ENCODE results near the gene CFAP90. TPM values are rescaled to one million over a fixed set of nuclear protein-coding genes. Genes with fewer than 3 reads are reported as not detected.

The CFAP90 gene
- total RNA-seq, 1 experiment from 2014 or later: not detected

DNA sequence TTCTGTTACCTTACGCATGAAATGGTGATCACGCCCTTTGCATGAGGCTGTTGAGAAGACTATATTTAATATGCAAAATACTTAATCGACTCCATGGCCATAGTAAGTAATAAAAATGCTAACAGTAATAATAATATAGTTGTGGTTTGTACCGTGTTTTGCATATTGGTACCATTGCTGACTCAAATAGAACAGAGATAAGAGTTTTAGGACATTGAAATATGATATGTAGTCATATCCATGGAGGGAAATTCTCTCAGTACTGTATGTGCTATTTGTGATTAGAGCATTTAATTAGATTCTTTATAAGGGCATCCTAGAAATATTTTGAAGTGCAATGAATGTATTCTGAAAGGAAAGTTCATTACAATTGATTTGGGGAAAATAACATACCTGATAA, 41.9 kb downstream of the CFAP90 start:
- RAD21 ChIA-PET (ENCODE audit: low non-redundant PET in 1 of 2, low total read pairs in 2 of 2, uncharacterized antibody in 2 of 2, unreplicated experiment in 2 of 2): no interaction called here
- H3K4me1 ChIP-seq (ENCODE audit: control insufficient read depth in 1 of 2, insufficient read depth in 2 of 2, low read length in 2 of 2): no peaks in the 10 kb centered on the region
- TF ChIP-seq CBX3 (IDR thresholded peaks at IDR 0.05; ENCODE audit: low read depth): no peak
- TF ChIP-seq FOSL1 (IDR thresholded peaks at IDR 0.05; ENCODE audit: low read depth): no peak
- TF ChIP-seq REST (IDR thresholded peaks at IDR 0.05; ENCODE audit: low read depth): no peak
- no peak for TF ChIP-seq ZNF274 (IDR thresholded peaks at IDR 0.05; ENCODE audit: low read depth, low read length)
- TF ChIP-seq EGR1 (IDR thresholded peaks at IDR 0.05; ENCODE audit: low read depth): no peak
- no peak for TF ChIP-seq SP1 (IDR thresholded peaks at IDR 0.05; ENCODE audit: low read depth)
- TF ChIP-seq SIN3A (IDR thresholded peaks at IDR 0.05; ENCODE audit: low read depth): no peak
- TF ChIP-seq RAD21 (IDR thresholded peaks at IDR 0.05; ENCODE audit: low read depth): no peak
- TF ChIP-seq EZH2 (IDR thresholded peaks at IDR 0.05): no peak
- TF ChIP-seq, protein P1, sequence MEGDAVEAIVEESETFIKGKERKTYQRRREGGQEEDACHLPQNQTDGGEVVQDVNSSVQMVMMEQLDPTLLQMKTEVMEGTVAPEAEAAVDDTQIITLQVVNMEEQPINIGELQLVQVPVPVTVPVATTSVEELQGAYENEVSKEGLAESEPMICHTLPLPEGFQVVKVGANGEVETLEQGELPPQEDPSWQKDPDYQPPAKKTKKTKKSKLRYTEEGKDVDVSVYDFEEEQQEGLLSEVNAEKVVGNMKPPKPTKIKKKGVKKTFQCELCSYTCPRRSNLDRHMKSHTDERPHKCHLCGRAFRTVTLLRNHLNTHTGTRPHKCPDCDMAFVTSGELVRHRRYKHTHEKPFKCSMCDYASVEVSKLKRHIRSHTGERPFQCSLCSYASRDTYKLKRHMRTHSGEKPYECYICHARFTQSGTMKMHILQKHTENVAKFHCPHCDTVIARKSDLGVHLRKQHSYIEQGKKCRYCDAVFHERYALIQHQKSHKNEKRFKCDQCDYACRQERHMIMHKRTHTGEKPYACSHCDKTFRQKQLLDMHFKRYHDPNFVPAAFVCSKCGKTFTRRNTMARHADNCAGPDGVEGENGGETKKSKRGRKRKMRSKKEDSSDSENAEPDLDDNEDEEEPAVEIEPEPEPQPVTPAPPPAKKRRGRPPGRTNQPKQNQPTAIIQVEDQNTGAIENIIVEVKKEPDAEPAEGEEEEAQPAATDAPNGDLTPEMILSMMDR (IDR thresholded peaks at IDR 0.05 in 2 of 3, conservative IDR thresholded peaks at IDR 0.05 in 1 of 3; ENCODE audit: borderline replicate concordance in 1 of 3, insufficient read depth in 1 of 3, low read depth in 2 of 3, low read length in 2 of 3): no peak
- no peak for TF ChIP-seq ZBTB33 (IDR thresholded peaks at IDR 0.05; ENCODE audit: extremely low read depth, insufficient replicate concordance, low read length)
- no peak for TF ChIP-seq CEBPB (IDR thresholded peaks at IDR 0.05; ENCODE audit: low read depth)
- TF ChIP-seq, protein P2, sequence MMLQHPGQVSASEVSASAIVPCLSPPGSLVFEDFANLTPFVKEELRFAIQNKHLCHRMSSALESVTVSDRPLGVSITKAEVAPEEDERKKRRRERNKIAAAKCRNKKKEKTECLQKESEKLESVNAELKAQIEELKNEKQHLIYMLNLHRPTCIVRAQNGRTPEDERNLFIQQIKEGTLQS (IDR thresholded peaks at IDR 0.05): no peak
- no peak for TF ChIP-seq TCF7L2 (IDR thresholded peaks at IDR 0.05; ENCODE audit: borderline replicate concordance, extremely low read depth, insufficient read depth, insufficient read length)
- TF ChIP-seq ZFX (IDR thresholded peaks at IDR 0.05): no peak
- CTCF ChIA-PET: no interaction called here
- no peaks in the 10 kb centered on the region for H4K20me1 ChIP-seq (ENCODE audit: insufficient read depth)
- H3K9ac ChIP-seq (ENCODE audit: low read length): no peak overlapping the region
- H3K9me2 ChIP-seq (ENCODE audit: insufficient read depth): no peaks in the 10 kb centered on the region
- no peak overlapping the region for H3K4me3 ChIP-seq (replicated peaks in 1 of 2; ENCODE audit: low read depth in 1 of 2, low read length in 2 of 2)
- H3K36me3 ChIP-seq (ENCODE audit: control insufficient read depth in 1 of 2, insufficient read depth in 2 of 2, low read length in 2 of 2): no peaks in the 10 kb centered on the region
- ATAC-seq: no peak
- H3K4me2 ChIP-seq (ENCODE audit: low read length): no peak overlapping the region
- H3K27me3 ChIP-seq (ENCODE audit: insufficient read depth, low read length): peaks cover 30% of the 10 kb centered on the region
- intact Hi-C loops (cut with micrococcal nuclease): no loop called here
- no TSS peak for BruUV-seq (replicated peaks)
- H3K79me2 ChIP-seq (ENCODE audit: insufficient read depth, low read length): no peaks in the 10 kb centered on the region
- H3K27ac ChIP-seq (ENCODE audit: low read depth, low read length): no peak overlapping the region
- H3K9me3 ChIP-seq (ENCODE audit: control insufficient read depth in 1 of 2, insufficient read depth in 1 of 2, low read depth in 1 of 2, low read length in 2 of 2): no peaks in the 10 kb centered on the region
- no peak for DNase-seq (ENCODE audit: low read depth, low spot score)
- POLR2A ChIA-PET: no interaction called here
- H2AFZ ChIP-seq (ENCODE audit: low read depth, low read length, poor library complexity, severe bottlenecking): no peak overlapping the region
